ENCODE data around the gene UBE3B. TPM values are rescaled to one million over a fixed set of nuclear protein-coding genes. Genes with fewer than 3 reads are reported as not detected.

The UBE3B gene
- total and polyA plus RNA-seq, 2 donors (not counting 1 experiment from before 2014, with no cell fraction given): 27.2 to 52.1 TPM

- H3K79me2 ChIP-seq (ENCODE audit: control insufficient read depth, insufficient read depth, low read length): no peaks in the 10 kb centered on the region
- H3K9me3 Mint-ChIP-seq (ENCODE audit: insufficient read depth): no peaks in the 10 kb centered on the region
- H3K4me3 ChIP-seq (ENCODE audit: control extremely low read depth in 1 of 5, extremely low read depth in 1 of 5, insufficient read depth in 1 of 5, low read depth in 2 of 5, low read length in 4 of 5): no peak overlapping the region
- no peaks in the 10 kb centered on the region for H3K27me3 ChIP-seq (replicated peaks in 1 of 4; ENCODE audit: control extremely low read depth in 1 of 4, control insufficient read depth in 3 of 4, insufficient read depth in 4 of 4, low read length in 3 of 4)
- H3K9ac ChIP-seq (ENCODE audit: low read length): no peak overlapping the region
- DNase-seq: no peak
- H3K4me3 Mint-ChIP-seq: no peak overlapping the region
- H3K9me3 ChIP-seq (ENCODE audit: control extremely low read depth in 1 of 3, control insufficient read depth in 2 of 3, insufficient read depth in 1 of 3, low read length in 2 of 3): no peaks in the 10 kb centered on the region
- no peaks in the 10 kb centered on the region for H3K27me3 Mint-ChIP-seq
- H3K27ac Mint-ChIP-seq: no peak overlapping the region
- no peak overlapping the region for H3K4me2 ChIP-seq (replicated peaks; ENCODE audit: low read depth, low read length, poor library complexity, severe bottlenecking)
- peaks cover 0 to 37% of the 10 kb centered on the region in 2 experiments for H3K36me3 ChIP-seq (replicated peaks in 1 of 2; ENCODE audit: control extremely low read depth in 1 of 2, control insufficient read depth in 1 of 2, extremely low read depth in 1 of 2, insufficient read depth in 2 of 2, low read length in 1 of 2)
- H2AFZ ChIP-seq (ENCODE audit: insufficient read depth, low read depth, low read length, poor library complexity, severe bottlenecking): no peak overlapping the region
- no peak for ATAC-seq (ENCODE audit: low read depth)
- ChIA-PET POLR2A (no interaction called here), CTCF (interaction anchor here (1.0 to 2.6 kb wide), 2 partner anchors 14 to 19 kb away, joined by 7 to 9 read pairs; no protein-coding TSS in a partner anchor)
- no peaks in the 10 kb centered on the region for H3K4me1 ChIP-seq (ENCODE audit: control insufficient read depth in 2 of 2, insufficient read depth in 2 of 2, low read length in 2 of 2)
- no CpG with 5 or more reads among the region's 2 CpGs for WGBS (ENCODE audit: insufficient coverage)
- intact Hi-C loops (cut with micrococcal nuclease): no loop called here
- no peak overlapping the region for H3K27ac ChIP-seq (ENCODE audit: low read length in 2 of 2)
- no peaks in the 10 kb centered on the region for H3K4me1 Mint-ChIP-seq
- TF ChIP-seq EZH2 (IDR thresholded peaks at IDR 0.05; ENCODE audit: borderline replicate concordance, insufficient read depth, low read depth, low read length, poor library complexity, severe bottlenecking) (no peak), CTCF (IDR thresholded peaks at IDR 0.05) (no peak)
- no peaks in the 10 kb centered on the region for H4K20me1 ChIP-seq (ENCODE audit: control insufficient read depth, insufficient read depth, low read length, poor library complexity, severe bottlenecking)
Measured at GRCh38 chr12:109583733-109584132, 106.3 kb downstream of the UBE3B start.

Other genes starting within 250 kb of the UBE3B start
- gene FOXN4, start 168.3 kb upstream of the UBE3B start, total RNA-seq: not detected in 2 replicates
- gene FOXN4, start 168.3 kb upstream of the UBE3B start, polyA plus RNA-seq: not detected in 2 replicates
- gene MYO1H, start 129.7 kb upstream of the UBE3B start, total RNA-seq: not detected in 2 replicates
- gene MYO1H, start 129.7 kb upstream of the UBE3B start, polyA plus RNA-seq: not detected in 2 replicates
- 30.9 and 33.3 TPM in 2 replicates for gene KCTD10, start 334 bp upstream of the UBE3B start, total RNA-seq
- gene KCTD10, start 334 bp upstream of the UBE3B start, polyA plus RNA-seq: 15.4 and 22.9 TPM in 2 replicates
- gene MMAB, start 95.9 kb downstream of the UBE3B start, total RNA-seq: 20.5 and 24.6 TPM in 2 replicates
- gene MMAB, start 95.9 kb downstream of the UBE3B start, polyA plus RNA-seq: 11.3 and 15.0 TPM in 2 replicates
- 12.5 and 15.6 TPM in 2 replicates for gene MVK, start 96.2 kb downstream of the UBE3B start, total RNA-seq
- 9.9 and 12.1 TPM in 2 replicates for gene MVK, start 96.2 kb downstream of the UBE3B start, polyA plus RNA-seq
- 4.6 and 4.7 TPM in 2 replicates for gene FAM222A, start 236.2 kb downstream of the UBE3B start, total RNA-seq
- 0.49 and 0.81 TPM in 2 replicates for gene FAM222A, start 236.2 kb downstream of the UBE3B start, polyA plus RNA-seq

All from B cell (primary cell).